GM12878 (cell line): Measurements from ENCODE around the gene PDZD2. TPM values are rescaled to one million over a fixed set of nuclear protein-coding genes. Genes with fewer than 3 reads are reported as not detected.

Experiments used
- ATAC-seq: fragments of 200-7000 bp; cut with Tn5 transposase; 3 replicates; pipeline ENCODE4 v1.9.1; 2020; ENCODE audit warnings: mild to moderate bottlenecking, moderate library complexity
- BruUV-seq: library from RNA; stranded (reverse); fragments of 400-500 nt; replicated peaks from 2 replicates; lab custom pipeline; 2021; lab: Mats Ljungman, UMichigan
- CTCF ChIA-PET: fragments of 300-600 bp; sonication (Branson Sonifier 250); formaldehyde crosslinking; extraction: SDS; loops from one replicate; lab custom pipeline; 2021; ENCODE audit warnings: inconsistent platforms; lab: Yijun Ruan, JAX
- POLR2A ChIA-PET: fragments of 350-600 bp; formaldehyde crosslinking; extraction: SDS; loops from one replicate; lab custom pipeline; 2021; ENCODE audit warnings: inconsistent platforms; lab: Charles Lee
- RAD21 ChIA-PET: fragments of 300-600 bp; sonication (Branson Sonifier 250); formaldehyde crosslinking; loops from one replicate; lab custom pipeline; 2023; ENCODE audit warnings: antibody characterized with exemption; ENCODE audit not compliant: unreplicated experiment; lab: Charles Lee
- SMC1A ChIA-PET: fragments of 300-600 bp; sonication (Branson Sonifier 250); formaldehyde crosslinking; loops from one replicate; lab custom pipeline; 2023; ENCODE audit not compliant: unreplicated experiment, uncharacterized antibody; lab: Charles Lee
- DNase-seq: peaks from one replicate; pipeline ENCODE4 v3.0.0-alpha.2; 2011; ENCODE audit warnings: low read depth, low spot score
- FAIRE-seq: peaks from 3 replicates; lab custom pipeline; 2011; peaks lifted over from hg19 to GRCh38; lab: Jason Lieb, UNC
- H2AFZ ChIP-seq: 2 replicates; pipeline ENCODE4 v1.6.0; 2011; ENCODE audit warnings: low read depth, low read length, control low read depth; ENCODE audit not compliant: control insufficient read depth
- H3K27ac ChIP-seq: 2 replicates; pipeline ENCODE4 v1.5.1; 2011; ENCODE audit warnings: control low read depth; ENCODE audit not compliant: control insufficient read depth, insufficient read depth
- H3K27me3 ChIP-seq, 2 experiments: replicated peaks in 1 of 2; 2 replicates each; pipeline versions ENCODE4 v1.6.0 to v1.6.1; 2011; ENCODE audit warnings: low read length in 1 of 2; ENCODE audit not compliant: control insufficient read depth in 2 of 2, insufficient read depth in 2 of 2
- H3K36me3 ChIP-seq, 2 experiments: 2 replicates each; pipeline ENCODE4 v1.5.1; 2011; ENCODE audit warnings: low read length in 1 of 2; ENCODE audit not compliant: control insufficient read depth in 2 of 2, insufficient read depth in 2 of 2
- H3K4me1 ChIP-seq: 2 replicates; pipeline ENCODE4 v1.6.1; 2011; ENCODE audit warnings: mild to moderate bottlenecking, low read length, moderate library complexity, mixed read lengths; ENCODE audit not compliant: control insufficient read depth, insufficient read depth
- H3K4me2 ChIP-seq: 2 replicates; pipeline ENCODE4 v1.6.0; 2011; ENCODE audit warnings: control low read depth; ENCODE audit not compliant: control insufficient read depth, insufficient read depth
- H3K4me3 ChIP-seq: fragments of 200-600 bp; sonication (generic); 2 replicates; pipeline ENCODE4 v1.5.1; 2016
- H3K79me2 ChIP-seq: 2 replicates; pipeline ENCODE4 v1.6.0; 2011; ENCODE audit warnings: low read length; ENCODE audit not compliant: control insufficient read depth, insufficient read depth
- H3K9ac ChIP-seq: 2 replicates; pipeline ENCODE4 v1.8.0; 2011; ENCODE audit warnings: low read length, control low read depth, mixed read lengths; ENCODE audit not compliant: control insufficient read depth, insufficient read depth
- H3K9me3 ChIP-seq: replicated peaks from 3 replicates; pipeline ENCODE4 v1.5.1; 2011; ENCODE audit warnings: mild to moderate bottlenecking, low read length; ENCODE audit not compliant: control insufficient read depth, insufficient read depth
- H4K20me1 ChIP-seq: 2 replicates; pipeline ENCODE4 v1.6.0; 2011; ENCODE audit not compliant: control insufficient read depth, insufficient read depth
- EGR1 ChIP-seq, 2 experiments: IDR thresholded peaks; 1 replicate in 1 of 2; 2 replicates in 1 of 2; pipeline ENCODE4 v1.6.1; 2011 to 2012; ENCODE audit warnings: low read depth in 2 of 2, low read length in 2 of 2, borderline replicate concordance in 1 of 2, mild to moderate bottlenecking in 1 of 2, moderate library complexity in 1 of 2
- HDAC2 ChIP-seq: fragments of 200-600 bp; sonication (generic); IDR thresholded peaks from 2 replicates; pipeline ENCODE4 v1.6.1; 2017
- JUNB ChIP-seq: IDR thresholded peaks from 2 replicates; pipeline ENCODE4 v1.6.1; 2016; ENCODE audit warnings: antibody characterized with exemption, mild to moderate bottlenecking
- KLF5 ChIP-seq: fragments of 450-650 bp; IDR thresholded peaks from 2 replicates; pipeline ENCODE4 v1.6.1; 2014; ENCODE audit warnings: mild to moderate bottlenecking; ENCODE audit not compliant: partially characterized antibody
- MTA3 ChIP-seq: IDR thresholded peaks from 2 replicates; pipeline ENCODE4 v1.6.1; 2012; ENCODE audit warnings: low read length, inconsistent platforms, borderline replicate concordance
- RELA ChIP-seq: fragments of 450-650 bp; IDR thresholded peaks from 2 replicates; pipeline ENCODE4 v1.8.0; 2014; ENCODE audit warnings: borderline replicate concordance; ENCODE audit not compliant: partially characterized antibody
- RUNX3 ChIP-seq: IDR thresholded peaks from 2 replicates; pipeline ENCODE4 v1.6.1; 2012; ENCODE audit warnings: low read length, inconsistent platforms
- SP1 ChIP-seq: IDR thresholded peaks from one replicate; pipeline ENCODE4 v1.6.1; 2011; ENCODE audit warnings: low read depth, low read length
- TCF12 ChIP-seq: IDR thresholded peaks from 2 replicates; pipeline ENCODE4 v1.6.1; 2011; ENCODE audit warnings: low read depth, mild to moderate bottlenecking, low read length
- YBX1 ChIP-seq: fragments of 450-650 bp; IDR thresholded peaks from 2 replicates; pipeline ENCODE4 v1.6.1; 2016; ENCODE audit warnings: antibody characterized with exemption
- ZNF217 ChIP-seq: fragments of 450-650 bp; IDR thresholded peaks from 2 replicates; pipeline ENCODE4 v1.6.1; 2017; ENCODE audit warnings: antibody characterized with exemption, mild to moderate bottlenecking
- ZNF592 ChIP-seq: fragments of 450-650 bp; IDR thresholded peaks from 2 replicates; pipeline ENCODE4 v1.6.1; 2017; ENCODE audit warnings: mild to moderate bottlenecking, moderate library complexity
- WGBS: methylation state at CpG from one replicate; pipeline ENCODE4 v1.1.6; 2016; ENCODE audit warnings: low lambda C conversion rate; ENCODE audit not compliant: insufficient replicate concordance, insufficient coverage; ENCODE audit errors: missing lambda C conversion rate; 5-methylcytosine and 5-hydroxymethylcytosine counted together
- in situ Hi-C: fragments of 300-500 bp; cut with MboI; formaldehyde crosslinking; loops from 9 replicates; pipeline ENCODE4 v1.14.3; 2018; ENCODE audit warnings: mixed read lengths
- intact Hi-C: fragments of 100-400 bp; cut with micrococcal nuclease; formaldehyde crosslinking; loops from one replicate; pipeline ENCODE4 v1.14.2; 2022; ENCODE audit not compliant: unreplicated experiment
- polyA plus RNA-seq, 11 experiments: library from polyadenylated mRNA; depleted of rRNA in 4 of 11; unstranded in 6 of 11; stranded (reverse) in 5 of 11; fragments of >200 nt; fragmentation: Nextera tagmentation in 4 of 11; fragmentation: Illumina TruSeq in 1 of 11; extraction: Ambion mirVana in 4 of 11; extraction: Trizol in 1 of 11; gene quantifications; 1 replicate in 1 of 11; 2 replicates in 10 of 11; pipeline versions ENCODE4 v1.2.1 to v1.2.3, GENCODE V29; 2011 to 2016; ENCODE audit warnings: inconsistent platforms in 2 of 11, missing spikeins in 2 of 11, low read depth in 1 of 11
- total RNA-seq, 4 experiments: library from RNA; depleted of rRNA in 3 of 4; stranded (reverse); fragments of >200 nt in 3 of 4; fragmentation: Illumina TruSeq in 1 of 4; extraction: Trizol in 1 of 4; gene quantifications; 2 replicates each; pipeline versions ENCODE4 v1.2.1 to v1.2.3, GENCODE V29; 2013 to 2021
- TF ChIP-seq, protein P1 (sequence below): fragments of 450-650 bp; formaldehyde crosslinking; IDR thresholded peaks from 2 replicates; pipeline ENCODE4 v1.4.0; 2022; ENCODE audit warnings: mild to moderate bottlenecking, moderate library complexity
- TF ChIP-seq, protein P2 (sequence below): IDR thresholded peaks from 2 replicates; pipeline ENCODE4 v1.6.1; 2011; ENCODE audit warnings: mild to moderate bottlenecking, low read depth, low read length, moderate library complexity; ENCODE audit not compliant: insufficient replicate concordance
- TF ChIP-seq, protein P3 (sequence below): fragments of 450-650 bp; IDR thresholded peaks from 2 replicates; pipeline ENCODE4 v1.6.1; 2017; ENCODE audit warnings: mild to moderate bottlenecking, low read depth, inconsistent platforms; ENCODE audit not compliant: poor library complexity, severe bottlenecking

The PDZD2 gene
- total and polyA plus RNA-seq, 10 of the 15 experiments (the other 5 are each of a cell fraction or from before 2014, with no cell fraction given): 0.01 to 0.58 (median 0.29) TPM; not detected in 3

DNA sequence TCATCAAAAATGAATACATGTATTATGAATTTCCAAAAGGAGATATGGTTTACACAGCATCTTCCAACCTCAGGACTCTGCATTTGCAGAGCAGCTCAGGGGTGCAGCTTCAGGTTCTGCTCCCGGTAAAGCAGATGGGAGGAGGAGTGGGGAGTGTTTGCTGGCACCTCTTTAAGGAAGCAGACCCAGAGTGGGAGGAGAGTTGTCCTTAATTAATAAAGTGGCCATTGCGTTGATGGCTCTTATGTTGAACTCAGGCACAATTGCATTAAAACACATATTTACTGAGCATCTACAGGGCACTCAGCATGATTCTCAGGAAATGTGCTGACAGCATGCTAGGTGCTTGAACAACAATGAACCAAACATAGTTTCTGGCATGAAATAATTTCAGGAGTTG lies 121.0 kb downstream of the PDZD2 start:
- CTCF ChIA-PET: no interaction called here
- H4K20me1 ChIP-seq: no peaks in the 10 kb centered on the region
- no peak overlapping the region for H3K9ac ChIP-seq
- RAD21 ChIA-PET: no interaction called here
- no peaks in the 10 kb centered on the region for H3K79me2 ChIP-seq
- peaks cover 0 to 4% of the 10 kb centered on the region in 2 experiments; a peak in 1 of 4 replicates for H3K27me3 ChIP-seq
- H3K27ac ChIP-seq: no peak overlapping the region
- H3K9me3 ChIP-seq: no peaks in the 10 kb centered on the region
- 62% methylated on average over 2 of the region's 2 CpGs for WGBS
- H3K4me1 ChIP-seq: no peaks in the 10 kb centered on the region
- BruUV-seq: no TSS peak
- in situ Hi-C loops (no loop called here), intact Hi-C loops (no loop called here)
- H2AFZ ChIP-seq: no peak overlapping the region
- no peak overlapping the region for H3K4me2 ChIP-seq
- H3K4me3 ChIP-seq: no peak overlapping the region
- no peak for DNase-seq
- POLR2A ChIA-PET: no interaction called here
- FAIRE-seq: no peak
- SMC1A ChIA-PET: no interaction called here
- no peak for ATAC-seq
- no peaks in the 10 kb centered on the region for H3K36me3 ChIP-seq
- TF ChIP-seq RUNX3 (no peak), HDAC2 (no peak), SP1 (no peak), JUNB (no peak), ZNF217 (no peak), MTA3 (no peak), YBX1 (no peak), TCF12 (no peak), ZNF592 (no peak), RELA (no peak), KLF5 (no peak), EGR1 (IDR thresholded peaks at IDR 0.05; ENCODE audit: borderline replicate concordance in 1 of 2, low read depth in 2 of 2, low read length in 2 of 2) (no peak)
- TF ChIP-seq, protein P1, sequence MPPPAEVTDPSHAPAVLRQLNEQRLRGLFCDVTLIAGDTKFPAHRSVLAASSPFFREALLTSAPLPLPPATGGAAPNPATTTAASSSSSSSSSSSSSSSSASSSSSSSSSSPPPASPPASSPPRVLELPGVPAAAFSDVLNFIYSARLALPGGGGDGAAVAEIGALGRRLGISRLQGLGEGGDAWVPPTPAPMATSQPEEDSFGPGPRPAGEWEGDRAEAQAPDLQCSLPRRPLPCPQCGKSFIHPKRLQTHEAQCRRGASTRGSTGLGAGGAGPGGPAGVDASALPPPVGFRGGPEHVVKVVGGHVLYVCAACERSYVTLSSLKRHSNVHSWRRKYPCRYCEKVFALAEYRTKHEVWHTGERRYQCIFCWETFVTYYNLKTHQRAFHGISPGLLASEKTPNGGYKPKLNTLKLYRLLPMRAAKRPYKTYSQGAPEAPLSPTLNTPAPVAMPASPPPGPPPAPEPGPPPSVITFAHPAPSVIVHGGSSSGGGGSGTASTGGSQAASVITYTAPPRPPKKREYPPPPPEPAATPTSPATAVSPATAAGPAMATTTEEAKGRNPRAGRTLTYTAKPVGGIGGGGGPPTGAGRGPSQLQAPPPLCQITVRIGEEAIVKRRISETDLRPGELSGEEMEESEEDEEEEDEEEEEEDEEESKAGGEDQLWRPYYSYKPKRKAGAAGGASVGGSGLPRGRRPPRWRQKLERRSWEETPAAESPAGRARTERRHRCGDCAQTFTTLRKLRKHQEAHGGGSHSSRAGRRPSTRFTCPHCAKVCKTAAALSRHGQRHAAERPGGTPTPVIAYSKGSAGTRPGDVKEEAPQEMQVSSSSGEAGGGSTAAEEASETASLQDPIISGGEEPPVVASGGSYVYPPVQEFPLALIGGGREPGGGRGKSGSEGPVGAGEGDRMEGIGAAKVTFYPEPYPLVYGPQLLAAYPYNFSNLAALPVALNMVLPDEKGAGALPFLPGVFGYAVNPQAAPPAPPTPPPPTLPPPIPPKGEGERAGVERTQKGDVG: no peak
- TF ChIP-seq, protein P2, sequence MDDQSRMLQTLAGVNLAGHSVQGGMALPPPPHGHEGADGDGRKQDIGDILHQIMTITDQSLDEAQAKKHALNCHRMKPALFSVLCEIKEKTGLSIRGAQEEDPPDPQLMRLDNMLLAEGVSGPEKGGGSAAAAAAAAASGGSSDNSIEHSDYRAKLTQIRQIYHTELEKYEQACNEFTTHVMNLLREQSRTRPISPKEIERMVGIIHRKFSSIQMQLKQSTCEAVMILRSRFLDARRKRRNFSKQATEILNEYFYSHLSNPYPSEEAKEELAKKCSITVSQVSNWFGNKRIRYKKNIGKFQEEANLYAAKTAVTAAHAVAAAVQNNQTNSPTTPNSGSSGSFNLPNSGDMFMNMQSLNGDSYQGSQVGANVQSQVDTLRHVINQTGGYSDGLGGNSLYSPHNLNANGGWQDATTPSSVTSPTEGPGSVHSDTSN: no peak
- TF ChIP-seq, protein P3, sequence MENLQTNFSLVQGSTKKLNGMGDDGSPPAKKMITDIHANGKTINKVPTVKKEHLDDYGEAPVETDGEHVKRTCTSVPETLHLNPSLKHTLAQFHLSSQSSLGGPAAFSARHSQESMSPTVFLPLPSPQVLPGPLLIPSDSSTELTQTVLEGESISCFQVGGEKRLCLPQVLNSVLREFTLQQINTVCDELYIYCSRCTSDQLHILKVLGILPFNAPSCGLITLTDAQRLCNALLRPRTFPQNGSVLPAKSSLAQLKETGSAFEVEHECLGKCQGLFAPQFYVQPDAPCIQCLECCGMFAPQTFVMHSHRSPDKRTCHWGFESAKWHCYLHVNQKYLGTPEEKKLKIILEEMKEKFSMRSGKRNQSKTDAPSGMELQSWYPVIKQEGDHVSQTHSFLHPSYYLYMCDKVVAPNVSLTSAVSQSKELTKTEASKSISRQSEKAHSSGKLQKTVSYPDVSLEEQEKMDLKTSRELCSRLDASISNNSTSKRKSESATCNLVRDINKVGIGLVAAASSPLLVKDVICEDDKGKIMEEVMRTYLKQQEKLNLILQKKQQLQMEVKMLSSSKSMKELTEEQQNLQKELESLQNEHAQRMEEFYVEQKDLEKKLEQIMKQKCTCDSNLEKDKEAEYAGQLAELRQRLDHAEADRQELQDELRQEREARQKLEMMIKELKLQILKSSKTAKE: no peak
